Lower leg skin (tissue), 4 donors: ENCODE results near the gene CAMKMT. TPM values are rescaled to one million over a fixed set of nuclear protein-coding genes. Genes with fewer than 3 reads are reported as not detected.

Experiments
- DNase-seq, 2 donors: peaks; one replicate each; pipeline ENCODE4 v3.0.0-alpha.2; 2019; ENCODE audit warnings: low spot score in 2 of 2
- H3K4me3 ChIP-seq: fragments of 200-600 bp; sonication (generic); 2 replicates; pipeline ENCODE4 v1.5.1; 2017; ENCODE audit warnings: mild to moderate bottlenecking, low read depth; ENCODE audit not compliant: poor library complexity, severe bottlenecking
- POLR2A ChIP-seq, 2 donors: fragments of 450-650 bp; IDR thresholded peaks; one replicate each; pipeline ENCODE4 v1.6.1; 2016 to 2017; ENCODE audit warnings: antibody characterized with exemption in 2 of 2, mild to moderate bottlenecking in 1 of 2, moderate library complexity in 1 of 2
- WGBS, 2 donors: methylation state at CpG; one replicate each; pipeline ENCODE4 v1.1.5; 2018; 5-methylcytosine and 5-hydroxymethylcytosine counted together
- intact Hi-C: fragments of 100-400 bp; cut with DNase I; formaldehyde crosslinking; loops from one replicate; pipeline ENCODE4 v1.15.0; 2023; ENCODE audit warnings: low total_unique reads
- total RNA-seq, 4 donors: library from RNA; depleted of rRNA; stranded (reverse); fragments of >200 nt; gene quantifications; one replicate each; pipeline ENCODE4 v1.1.0, GENCODE V29; 2016
- TF ChIP-seq, protein P1 (sequence below), 3 donors: fragments of 450-650 bp; IDR thresholded peaks; one replicate each; pipeline ENCODE4 v1.5.1; 2016; ENCODE audit warnings: antibody characterized with exemption in 3 of 3, mild to moderate bottlenecking in 3 of 3, moderate library complexity in 2 of 3

The CAMKMT gene
- total RNA-seq: 10 to 100 TPM in 2 of 4 donors, 1 to 10 TPM in 2; 4.2 to 18.3 (median 9.8) TPM

DNA sequence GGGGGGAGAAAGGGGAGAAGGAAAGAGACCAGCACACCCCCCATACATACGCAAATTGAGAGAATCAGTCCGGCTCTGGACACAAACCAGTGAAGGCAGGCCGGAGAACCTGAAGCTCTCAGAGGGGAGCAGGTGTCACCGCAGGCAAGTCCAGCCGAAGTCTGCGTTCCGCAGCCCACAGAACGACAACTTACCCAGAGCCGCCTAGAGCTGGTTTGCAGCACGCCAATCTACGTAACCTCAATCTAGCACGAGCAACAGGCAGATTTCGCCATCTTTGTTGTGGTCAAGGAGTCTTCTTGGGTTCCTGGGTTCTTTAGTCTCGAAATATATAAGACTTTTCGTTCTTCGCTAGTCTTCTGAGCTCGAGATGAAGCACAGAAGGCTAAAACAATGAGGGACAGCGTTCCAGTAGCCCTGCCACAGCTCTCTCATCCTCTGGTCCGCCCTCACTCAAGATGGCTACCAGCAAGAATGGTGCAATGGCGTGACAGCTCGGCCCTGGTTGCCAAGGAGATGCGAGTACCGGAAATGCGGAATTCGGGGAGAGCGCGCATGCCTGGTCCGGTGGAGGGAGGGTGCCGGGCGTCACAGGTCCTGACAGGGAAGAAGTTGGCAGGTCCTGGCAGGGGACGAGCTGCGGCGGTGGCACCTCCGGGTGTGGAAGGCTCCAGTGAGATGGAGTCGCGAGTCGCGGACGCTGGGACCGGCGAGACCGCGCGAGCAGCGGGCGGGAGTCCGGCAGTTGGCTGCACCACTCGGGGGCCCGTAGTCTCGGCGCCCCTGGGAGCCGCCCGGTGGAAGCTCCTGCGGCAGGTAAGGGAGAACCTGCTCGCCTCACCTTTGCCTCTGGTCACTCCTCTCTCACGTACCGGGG lies at the start of gene CAMKMT, which contains the start of gene PREPL:
TSS of gene CAMKMT (plus strand) at position 618 of the 877 bp plus-strand sequence.
TSS of gene PREPL (minus strand) at position 165 of the 877 bp plus-strand sequence. CDS start 15,152 bp downstream, outside the sequence.
- 0 to 1% methylated on average over 53 to 56 of the region's 57 CpGs for WGBS, 2 donors
- TF ChIP-seq, protein P1, sequence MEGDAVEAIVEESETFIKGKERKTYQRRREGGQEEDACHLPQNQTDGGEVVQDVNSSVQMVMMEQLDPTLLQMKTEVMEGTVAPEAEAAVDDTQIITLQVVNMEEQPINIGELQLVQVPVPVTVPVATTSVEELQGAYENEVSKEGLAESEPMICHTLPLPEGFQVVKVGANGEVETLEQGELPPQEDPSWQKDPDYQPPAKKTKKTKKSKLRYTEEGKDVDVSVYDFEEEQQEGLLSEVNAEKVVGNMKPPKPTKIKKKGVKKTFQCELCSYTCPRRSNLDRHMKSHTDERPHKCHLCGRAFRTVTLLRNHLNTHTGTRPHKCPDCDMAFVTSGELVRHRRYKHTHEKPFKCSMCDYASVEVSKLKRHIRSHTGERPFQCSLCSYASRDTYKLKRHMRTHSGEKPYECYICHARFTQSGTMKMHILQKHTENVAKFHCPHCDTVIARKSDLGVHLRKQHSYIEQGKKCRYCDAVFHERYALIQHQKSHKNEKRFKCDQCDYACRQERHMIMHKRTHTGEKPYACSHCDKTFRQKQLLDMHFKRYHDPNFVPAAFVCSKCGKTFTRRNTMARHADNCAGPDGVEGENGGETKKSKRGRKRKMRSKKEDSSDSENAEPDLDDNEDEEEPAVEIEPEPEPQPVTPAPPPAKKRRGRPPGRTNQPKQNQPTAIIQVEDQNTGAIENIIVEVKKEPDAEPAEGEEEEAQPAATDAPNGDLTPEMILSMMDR (IDR thresholded peaks at IDR 0.05): no peak
- peak in 1 of 2 donors; percentile 43 for TF ChIP-seq POLR2A (IDR thresholded peaks at IDR 0.05)
- intact Hi-C loops: no loop called here
- peak; percentile 98 to 100 for DNase-seq
- H3K4me3 ChIP-seq: peak within 1 kb of the TSS; percentile 85

DNA sequence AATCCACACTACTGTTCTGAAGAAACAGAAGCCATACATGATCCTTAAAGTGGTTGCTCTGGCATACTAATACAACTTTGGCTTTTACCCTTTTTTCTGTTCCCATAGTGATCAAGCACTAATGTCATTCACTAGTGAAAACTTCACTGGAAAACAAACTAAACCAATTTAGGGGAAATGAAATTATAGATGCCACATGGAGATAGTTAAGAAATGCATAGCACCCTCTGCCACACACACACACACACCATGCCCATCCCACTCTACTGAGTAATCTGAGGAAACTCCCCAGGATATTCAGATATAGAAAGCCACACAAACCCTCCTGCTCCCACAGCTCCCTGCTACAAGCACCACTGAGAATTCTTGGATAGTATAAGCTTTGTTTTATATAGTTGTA lies 47.4 kb upstream of the CAMKMT start:
- TF ChIP-seq POLR2A (IDR thresholded peaks at IDR 0.05): no peak
- TF ChIP-seq, protein P1 (IDR thresholded peaks at IDR 0.05): no peak
- intact Hi-C loops: no loop called here
- no peak overlapping the region for H3K4me3 ChIP-seq
- no peak for DNase-seq

DNA sequence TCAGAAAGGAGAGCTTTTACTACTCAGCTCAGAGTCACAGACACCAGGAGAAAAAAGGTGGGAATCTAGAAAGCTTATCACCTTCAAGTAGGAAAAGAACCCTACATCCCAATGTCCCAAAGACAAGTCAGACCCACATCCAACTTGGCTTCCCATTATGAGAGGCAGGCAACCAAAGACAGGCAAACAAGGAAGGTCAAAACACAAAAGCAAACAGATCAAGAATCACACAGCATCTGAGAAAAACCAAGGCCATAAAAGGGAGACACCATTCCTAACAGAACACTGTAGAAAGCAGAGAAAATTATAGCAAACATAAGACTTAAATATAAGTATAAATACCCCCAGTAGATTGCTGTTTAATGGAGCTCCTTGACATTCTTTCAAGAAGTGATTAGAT lies 45.8 kb upstream of the CAMKMT start:
- TF ChIP-seq, protein P1 (IDR thresholded peaks at IDR 0.05): no peak
- TF ChIP-seq POLR2A (IDR thresholded peaks at IDR 0.05): no peak
- intact Hi-C loops: no loop called here
- DNase-seq: no peak
- H3K4me3 ChIP-seq: no peak overlapping the region

DNA sequence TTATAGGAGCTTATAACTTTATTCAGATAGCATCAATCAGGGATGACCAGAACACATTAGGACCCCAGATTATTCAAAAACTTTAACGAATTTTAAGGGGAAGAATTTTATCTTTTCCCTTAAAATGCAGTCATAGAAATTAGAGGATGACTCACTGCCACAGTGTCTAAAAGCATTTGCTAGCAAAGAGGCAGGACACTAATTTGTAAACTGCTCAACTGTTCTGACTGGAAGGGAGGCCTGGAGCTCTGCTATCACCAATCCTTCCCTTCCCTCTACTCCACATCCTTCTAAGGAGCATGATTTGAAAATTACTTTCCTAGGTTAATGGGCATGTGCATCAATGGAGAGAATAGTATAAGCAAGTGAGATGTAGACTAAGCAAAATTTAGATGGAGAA lies 40.9 kb upstream of the CAMKMT start:
- intact Hi-C loops: no loop called here
- WGBS, 2 donors: 81 to 85% methylated on average over 1 of the region's 1 CpG
- no peak overlapping the region for H3K4me3 ChIP-seq
- no peak for TF ChIP-seq POLR2A (IDR thresholded peaks at IDR 0.05)
- TF ChIP-seq, protein P1 (IDR thresholded peaks at IDR 0.05): no peak
- no peak for DNase-seq

DNA sequence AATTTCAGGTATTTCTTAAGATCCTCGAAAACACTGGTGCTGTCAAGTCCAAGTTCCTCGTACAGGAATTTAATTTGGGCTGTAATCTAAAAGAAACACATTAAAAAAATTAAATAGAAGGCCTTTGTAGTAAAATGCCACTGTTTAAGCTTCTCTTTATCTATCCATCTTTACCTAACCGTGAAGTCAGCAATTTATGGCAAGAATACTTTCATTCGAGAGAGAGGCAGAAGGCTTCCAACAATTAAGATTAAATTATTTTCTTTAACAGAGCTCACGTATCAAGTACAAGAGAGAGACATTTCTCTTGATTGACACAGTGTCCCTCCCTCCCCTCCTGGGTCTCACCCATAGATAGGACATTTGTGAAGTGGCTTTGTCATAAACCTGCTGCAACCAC lies 40.4 kb upstream of the CAMKMT start:
- intact Hi-C loops: no loop called here
- no peak for TF ChIP-seq POLR2A (IDR thresholded peaks at IDR 0.05)
- H3K4me3 ChIP-seq: no peak overlapping the region
- DNase-seq: no peak
- 88% methylated on average over 5 of the region's 5 CpGs for WGBS, 2 donors

DNA sequence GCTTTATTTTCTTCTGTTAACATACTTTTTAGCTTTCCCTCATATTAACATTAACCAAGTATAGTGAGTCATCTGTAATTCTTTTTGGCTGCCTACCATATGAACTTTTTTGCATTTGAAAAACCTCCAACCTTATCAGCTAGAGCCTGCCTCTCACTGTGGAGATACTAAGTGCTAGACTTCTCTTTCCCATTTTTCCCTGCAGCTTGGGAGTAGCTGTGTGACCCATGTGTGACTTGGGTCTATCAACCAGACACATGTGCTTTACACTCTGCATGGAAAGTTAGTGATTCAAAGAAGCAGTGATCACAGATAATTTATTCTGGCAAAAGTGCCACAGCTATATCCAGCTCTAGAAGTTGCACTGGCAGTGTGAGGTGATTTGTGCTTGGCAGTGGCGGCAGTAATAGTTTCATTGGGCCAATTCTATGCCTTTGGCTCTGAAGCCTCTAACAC lies 36.7 kb upstream of the CAMKMT start:
- no peak overlapping the region for H3K4me3 ChIP-seq
- no peak for TF ChIP-seq POLR2A (IDR thresholded peaks at IDR 0.05)
- TF ChIP-seq, protein P1 (IDR thresholded peaks at IDR 0.05): no peak
- intact Hi-C loops: no loop called here
- no peak for DNase-seq
- 50 to 56% methylated on average over 1 of the region's 1 CpG for WGBS, 2 donors
